ENCODE measurements around the gene SNRPD3. TPM values are rescaled to one million over a fixed set of nuclear protein-coding genes. Genes with fewer than 3 reads are reported as not detected.

The SNRPD3 gene
- total and polyA plus RNA-seq, 2 donors (not counting 3 experiments of a cell fraction or from before 2014, with no cell fraction given): 121 to 253 TPM

DNA sequence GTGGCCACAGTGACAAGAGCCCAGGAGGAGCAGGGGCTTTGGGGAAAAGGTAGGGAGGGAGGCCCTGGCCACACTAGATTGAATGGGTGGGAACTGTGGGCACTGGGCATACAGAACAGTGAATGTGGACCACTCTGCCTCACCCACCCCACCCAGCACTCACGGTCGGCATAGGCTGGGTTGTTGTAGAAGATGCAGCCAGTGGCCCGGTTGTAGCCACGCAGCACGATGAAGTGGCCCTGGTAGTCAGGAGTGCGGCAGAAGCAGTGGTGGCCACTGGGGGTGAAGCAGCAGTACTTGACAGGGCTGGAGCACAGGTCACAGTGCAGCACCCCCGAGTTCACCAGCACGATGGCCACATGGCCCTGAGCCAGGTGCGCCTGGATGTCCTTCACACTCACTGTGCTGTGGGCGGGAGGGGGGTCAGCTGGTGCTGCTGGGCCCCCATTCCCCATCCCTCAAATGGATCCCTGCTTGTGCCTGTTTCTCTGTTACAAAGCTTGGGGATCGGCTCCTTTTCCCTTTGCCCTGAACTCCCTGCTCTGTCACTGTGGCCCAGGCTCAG is 12.0 kb upstream of the SNRPD3 start:
- no peak overlapping the region for H3K27ac ChIP-seq (ENCODE audit: insufficient read depth, low read depth, low read length)
- BruUV-seq (replicated peaks): no TSS peak
- FAIRE-seq: no peak

More for the DNA sequence above, 12.0 kb upstream of the SNRPD3 start:
- no peaks in the 10 kb centered on the region for H4K20me1 ChIP-seq (replicated peaks; ENCODE audit: control insufficient read depth, extremely low read depth, insufficient read depth, low read length)
- no peak overlapping the region for H3K9ac ChIP-seq (replicated peaks; ENCODE audit: extremely low read depth, insufficient read depth, low read length)
- TF ChIP-seq JUN (IDR thresholded peaks at IDR 0.05; ENCODE audit: borderline replicate concordance, insufficient read depth, insufficient read length, low read depth) (no peak), MYC (IDR thresholded peaks at IDR 0.05; ENCODE audit: low read depth, low read length) (no peak), EZH2 (IDR thresholded peaks at IDR 0.05; ENCODE audit: borderline replicate concordance, low read depth, low read length, severe bottlenecking) (no peak), POLR2AphosphoS5 (IDR thresholded peaks at IDR 0.05; ENCODE audit: insufficient read depth, low read depth, low read length) (no peak), GATA2 (IDR thresholded peaks at IDR 0.05; ENCODE audit: insufficient read depth, insufficient read length, low read depth, low read length) (no peak), FOS (IDR thresholded peaks at IDR 0.05; ENCODE audit: borderline replicate concordance, insufficient read depth, low read length) (no peak), POLR2A (IDR thresholded peaks at IDR 0.05; ENCODE audit: low read depth, low read length) (no peak), CTCF (IDR thresholded peaks at IDR 0.05; ENCODE audit: extremely low read depth in 1 of 2, insufficient read depth in 1 of 2, low read depth in 1 of 2, low read length in 2 of 2) (no peak), MAX (IDR thresholded peaks at IDR 0.05; ENCODE audit: insufficient read depth, insufficient read length) (no peak)
- no peaks in the 10 kb centered on the region for H3K79me2 ChIP-seq (ENCODE audit: control insufficient read depth, insufficient read depth, low read length)
- no peak overlapping the region for H2AFZ ChIP-seq (ENCODE audit: low read depth, low read length)
- dilution Hi-C loops (cut with MboI; ENCODE audit: extremely low pct_ligation_motif_present, low sequenced_read_pairs) (no loop called here), intact Hi-C loops (cut with micrococcal nuclease) (no loop called here)
- DNase-seq (ENCODE audit: low read depth, low spot score): no peak
- H3K27me3 ChIP-seq (ENCODE audit: control insufficient read depth in 2 of 2, insufficient read depth in 2 of 2, low read length in 2 of 2): no peaks in the 10 kb centered on the region
- no peaks in the 10 kb centered on the region for H3K9me3 ChIP-seq (replicated peaks; ENCODE audit: control insufficient read depth, insufficient read depth, low read length)
- ChIA-PET POLR2A (no interaction called here), CTCF (no interaction called here)
- H3K4me2 ChIP-seq (ENCODE audit: insufficient read depth, low read length): no peak overlapping the region
- H3K36me3 ChIP-seq (ENCODE audit: control insufficient read depth in 2 of 2, extremely low read depth in 1 of 2, insufficient read depth in 2 of 2, low read length in 2 of 2): peaks cover 3 to 58% of the 10 kb centered on the region in 2 experiments
- H3K9me1 ChIP-seq (replicated peaks; ENCODE audit: control insufficient read depth, extremely low read depth, insufficient read depth, low read length): no peaks in the 10 kb centered on the region
- no peak overlapping the region for H3K4me3 ChIP-seq (replicated peaks in 1 of 3; ENCODE audit: insufficient read depth in 1 of 3, low read depth in 1 of 3, low read length in 3 of 3)
- H3K4me1 ChIP-seq (ENCODE audit: control insufficient read depth, extremely low read depth, insufficient read depth, low read length): peaks cover 3% of the 10 kb centered on the region

Data from endothelial cell of umbilical vein (primary cell).